H1 (cell line): ENCODE measurements around the gene EPB41L2. TPM values are rescaled to one million over a fixed set of nuclear protein-coding genes. Genes with fewer than 3 reads are reported as not detected.

Source experiments
- GTF2F1 ChIP-seq: IDR thresholded peaks from 2 replicates; pipeline ENCODE4 v1.6.1; 2012; ENCODE audit warnings: low read depth, low read length, improper control_type of control experiment, borderline replicate concordance
- JUND ChIP-seq: IDR thresholded peaks from 2 replicates; pipeline ENCODE4 v1.6.1; 2011; ENCODE audit warnings: mild to moderate bottlenecking, improper control_type of control experiment, low read length
- POLR2AphosphoS5 ChIP-seq: IDR thresholded peaks from 2 replicates; pipeline ENCODE4 v1.6.1; 2011; ENCODE audit warnings: low read depth, low read length
- POU5F1 ChIP-seq: IDR thresholded peaks from 2 replicates; pipeline ENCODE4 v1.6.1; 2011; ENCODE audit warnings: low read depth, mild to moderate bottlenecking, low read length, moderate library complexity
- TAF1 ChIP-seq: IDR thresholded peaks from 2 replicates; pipeline ENCODE4 v1.6.1; 2011; ENCODE audit warnings: mild to moderate bottlenecking, low read depth, low read length
- polyA plus RNA-seq, 7 experiments: library from polyadenylated mRNA; depleted of rRNA in 3 of 7; stranded (reverse) in 5 of 7; unstranded in 2 of 7; fragments of >200 nt in 5 of 7; fragments of 200-250 nt in 2 of 7; gene quantifications; 1 replicate in 5 of 7; 2 replicates in 1 of 7; 4 replicates in 1 of 7; pipeline versions ENCODE4 v1.2.1 to v1.2.3, GENCODE V29; 2011 to 2013; ENCODE audit warnings: missing spikeins in 2 of 7, mixed read lengths in 2 of 7
- total RNA-seq: library from RNA; stranded (reverse); fragmentation: NEBNext Ultra II Directional; extraction: Animal tissue kit (Norgen Biotek cat#: 25700); gene quantifications from 2 replicates; pipeline ENCODE4 v1.2.1, GENCODE V29; 2021

Gene EPB41L2
- total and polyA plus RNA-seq, 2 of the 8 experiments (the other 6 are each of a cell fraction or from before 2014, with no cell fraction given): 22.5 to 123 TPM

DNA sequence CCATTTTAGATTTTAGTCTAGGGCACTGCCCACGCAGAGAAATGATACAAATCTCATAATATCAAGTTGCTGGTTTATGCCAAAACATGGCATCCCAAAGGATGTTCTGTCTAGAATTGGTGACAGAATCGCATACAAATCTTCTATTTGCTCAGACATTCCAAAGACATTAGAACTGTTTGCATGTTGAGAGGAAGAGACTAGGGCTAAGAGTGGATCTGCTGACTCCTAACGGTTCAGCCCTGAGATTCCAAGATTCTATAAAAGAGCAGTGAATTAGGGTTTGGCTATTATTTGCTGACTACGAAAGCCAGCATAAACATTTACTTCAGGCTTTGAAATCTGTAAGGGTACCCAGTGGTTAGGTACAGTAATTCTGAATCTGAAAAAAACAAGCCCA lies 3.6 kb downstream of the EPB41L2 start (continued):
- TF ChIP-seq TAF1: no peak
- no peak for TF ChIP-seq JUND
- TF ChIP-seq POU5F1: no peak
- TF ChIP-seq POLR2AphosphoS5: no peak
- TF ChIP-seq GTF2F1: no peak
